A172 (cell line): Measurements from ENCODE around the gene SCOC. TPM values are rescaled to one million over a fixed set of nuclear protein-coding genes. Genes with fewer than 3 reads are reported as not detected.

Source experiments
- DNase-seq: peaks from one replicate; pipeline ENCODE4 v3.0.0-alpha.2; 2015; ENCODE audit warnings: low spot score
- total RNA-seq: library from RNA; depleted of rRNA; stranded (reverse); fragments of >200 nt; shearing (Covaris generic); gene quantifications from 2 replicates; pipeline ENCODE4 v1.2.3, GENCODE V29; 2014; rRNA removed

The SCOC gene
- total RNA-seq = 133 and 159 TPM in 2 replicates

DNA sequence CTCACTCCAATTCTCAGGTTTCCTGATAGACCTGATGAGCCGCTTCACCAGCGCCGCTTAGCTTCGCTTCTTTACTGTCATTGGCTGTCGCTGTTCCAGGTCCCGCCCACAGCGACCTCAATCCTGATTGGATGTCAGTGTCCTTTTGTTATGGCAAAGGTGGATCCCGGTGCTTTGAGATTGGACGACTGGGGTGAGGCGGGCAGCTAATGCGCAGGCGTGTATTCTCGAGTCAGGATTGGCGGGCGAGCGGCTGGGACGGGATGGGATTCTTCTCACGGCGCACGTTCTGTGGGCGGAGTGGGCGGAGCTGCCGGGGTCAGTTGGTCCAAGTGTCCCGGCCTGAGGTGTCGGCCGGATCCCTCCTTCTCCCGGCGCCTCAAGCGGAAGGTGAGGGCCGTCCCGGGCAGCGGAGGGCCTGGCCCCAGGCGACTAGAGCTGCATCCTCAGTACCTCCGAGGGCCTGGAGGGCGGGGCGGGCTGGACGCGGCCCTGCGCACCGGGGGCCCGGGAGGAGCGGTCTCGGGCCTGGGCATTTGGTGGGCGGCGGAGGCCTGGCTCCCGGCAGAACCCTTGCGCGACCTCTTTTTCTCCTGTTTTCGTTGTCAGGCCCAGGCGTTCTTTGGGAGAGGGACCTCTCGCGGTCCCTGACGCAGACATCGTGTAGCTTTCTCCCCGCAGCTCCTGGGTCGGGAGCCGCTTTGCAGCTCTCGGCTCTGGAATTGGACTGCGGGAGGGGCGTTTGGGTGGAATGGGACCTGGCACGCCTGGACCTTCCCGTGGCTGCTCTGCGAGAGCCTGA is at the start of gene SCOC:
Gene SCOC (plus strand): TSS at position 319 of the 802 bp plus-strand sequence. CDS start 5,525 bp downstream, outside the sequence.
- DNase-seq = peak; percentile 98

DNA sequence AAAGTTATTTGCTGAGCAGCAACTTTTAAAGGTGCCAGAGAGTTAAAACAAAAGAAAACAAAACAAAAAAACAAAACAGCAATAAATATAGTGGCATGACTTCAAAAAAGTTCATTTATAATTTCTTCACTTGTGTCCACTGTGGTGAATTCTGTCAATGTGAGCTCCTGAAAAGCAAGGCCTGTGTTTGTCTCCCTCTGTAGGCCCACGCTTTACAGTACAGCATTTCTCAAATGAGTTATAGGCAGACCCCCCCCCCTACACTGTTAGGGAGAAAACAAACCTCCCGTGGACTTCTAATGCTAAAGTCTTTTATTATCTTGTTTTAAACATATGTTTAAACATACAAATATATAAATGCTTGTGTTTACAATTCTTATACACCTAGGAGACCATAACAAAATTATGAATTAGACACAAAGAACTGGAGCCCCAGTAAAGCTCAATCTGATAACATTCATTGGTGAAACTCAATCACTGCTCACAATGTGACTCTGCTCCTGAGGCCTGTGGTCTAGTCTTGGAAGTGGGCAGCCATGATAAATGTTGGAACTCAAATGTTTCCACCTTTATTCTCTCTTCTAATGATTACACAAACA is 47.0 kb upstream of the SCOC start:
- DNase-seq = peak; percentile 17

DNA sequence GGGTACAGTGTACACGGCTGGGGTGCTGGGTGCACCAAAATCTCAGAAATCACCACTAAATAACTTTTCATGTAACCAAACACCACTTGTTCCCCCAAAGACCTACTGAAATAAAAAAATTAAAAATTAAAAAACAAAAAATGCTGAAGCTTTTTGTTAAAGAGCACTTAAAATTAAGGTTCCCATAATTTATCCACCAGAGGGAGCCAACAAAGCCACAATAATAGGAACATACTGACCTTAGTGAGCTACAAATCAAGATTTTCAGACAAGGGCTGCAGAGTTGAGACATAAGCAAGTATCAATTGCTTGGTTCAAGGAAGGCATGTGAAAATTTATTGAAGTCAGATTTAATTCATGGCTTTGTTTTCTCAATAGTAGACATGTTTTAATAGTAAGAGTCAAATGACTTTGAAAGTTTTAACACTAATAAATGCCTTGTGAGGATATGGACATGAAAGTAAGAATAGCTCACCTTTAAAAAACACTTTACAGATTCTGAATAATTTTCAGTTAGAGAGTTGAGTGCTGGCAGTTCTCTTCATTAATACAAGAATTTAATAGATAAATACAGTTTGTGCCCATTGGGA is 43.0 kb upstream of the SCOC start:
- no peak for DNase-seq

DNA sequence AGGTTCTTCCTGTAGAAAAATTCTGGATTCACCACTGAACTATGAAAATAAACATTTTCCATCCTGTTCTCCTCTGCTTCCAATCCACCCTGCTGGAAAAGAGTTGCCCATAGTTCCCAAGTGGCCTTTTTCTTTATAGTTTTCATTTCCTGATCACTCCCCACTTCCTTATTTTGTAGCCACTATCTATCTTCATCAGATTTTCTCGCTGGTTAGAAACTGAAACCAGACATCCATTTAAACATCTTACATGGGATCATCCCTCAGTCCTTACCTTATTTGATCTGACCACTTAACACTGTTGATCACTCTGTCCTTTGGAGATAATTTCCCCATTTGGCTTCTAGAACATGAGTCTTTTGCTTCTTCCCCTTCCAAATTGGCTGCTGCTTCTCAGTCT is 42.2 kb upstream of the SCOC start:
- no peak for DNase-seq

DNA sequence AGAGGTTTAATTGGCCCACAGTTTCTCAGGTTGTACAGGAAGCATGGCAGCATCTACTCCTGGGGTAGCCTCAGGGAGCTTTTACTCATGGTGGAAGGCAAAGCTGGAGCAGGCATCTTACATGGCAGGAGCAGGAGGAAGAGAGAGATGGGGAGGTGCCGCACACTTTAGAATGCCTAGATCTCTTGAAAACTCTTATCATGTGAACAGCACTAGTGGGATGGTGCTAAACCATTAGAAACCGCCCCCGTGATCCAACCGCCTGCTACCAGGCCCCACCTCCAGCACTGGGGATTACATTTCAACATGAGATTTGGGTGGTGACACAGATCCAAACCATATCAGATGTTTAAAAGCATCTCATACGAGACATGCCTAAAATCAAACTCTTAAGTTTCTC is 41.6 kb upstream of the SCOC start:
- DNase-seq = no peak

DNA sequence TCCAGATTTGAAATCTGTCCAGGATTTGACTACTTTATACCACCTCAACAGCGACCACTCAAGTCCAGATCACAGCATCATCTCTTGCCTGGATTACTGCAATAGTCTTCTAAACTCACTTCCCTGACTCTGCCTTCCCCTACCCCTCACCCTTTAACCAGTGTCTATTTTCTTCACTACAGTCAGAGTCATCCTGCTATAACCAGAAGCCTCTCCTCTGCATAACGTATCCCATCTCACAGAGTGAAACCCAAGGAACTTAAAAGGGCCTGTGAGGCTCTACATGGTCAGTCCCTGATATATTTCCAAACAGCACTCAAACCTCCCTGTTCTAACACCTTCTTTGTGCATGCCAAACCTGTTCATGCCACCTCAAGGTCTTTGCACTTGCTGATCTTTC is 40.7 kb upstream of the SCOC start:
- DNase-seq = no peak

DNA sequence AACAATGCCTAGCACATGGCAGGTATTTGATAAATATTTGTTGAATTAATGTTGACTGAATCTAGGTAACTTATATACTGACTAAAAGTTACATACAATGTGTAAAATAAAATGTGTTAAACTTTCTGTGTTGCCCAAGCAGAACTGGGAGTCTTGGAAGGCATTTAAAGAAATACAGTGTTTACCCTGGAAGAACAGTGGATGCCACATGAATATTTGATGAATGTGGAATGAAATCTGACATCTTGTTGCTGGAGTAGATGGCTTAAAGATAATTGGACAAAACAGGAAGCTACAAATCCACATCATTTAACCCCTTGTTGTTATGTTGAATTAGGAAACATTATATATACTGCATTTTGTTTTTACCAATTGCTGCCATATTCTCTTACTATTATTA is 39.9 kb upstream of the SCOC start:
- DNase-seq = no peak

DNA sequence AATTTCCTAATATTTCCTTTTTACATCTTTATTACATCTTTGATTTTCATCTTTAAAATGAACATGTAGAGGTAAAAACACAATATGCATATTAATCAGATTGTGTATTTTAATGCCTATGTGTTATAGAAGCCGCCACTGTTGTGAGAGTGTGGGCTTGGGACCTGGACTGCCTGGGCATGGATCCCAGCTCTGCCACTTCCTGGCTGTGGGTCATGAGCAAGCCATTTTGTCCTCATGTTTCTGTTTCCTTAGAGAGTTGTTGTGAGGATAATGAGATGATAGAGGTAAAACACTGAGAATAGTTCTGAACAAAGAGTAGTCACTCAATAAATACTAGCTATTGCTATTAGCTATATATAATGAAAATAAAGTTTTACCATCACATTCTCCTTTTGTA is 38.4 kb upstream of the SCOC start:
- no peak for DNase-seq

DNA sequence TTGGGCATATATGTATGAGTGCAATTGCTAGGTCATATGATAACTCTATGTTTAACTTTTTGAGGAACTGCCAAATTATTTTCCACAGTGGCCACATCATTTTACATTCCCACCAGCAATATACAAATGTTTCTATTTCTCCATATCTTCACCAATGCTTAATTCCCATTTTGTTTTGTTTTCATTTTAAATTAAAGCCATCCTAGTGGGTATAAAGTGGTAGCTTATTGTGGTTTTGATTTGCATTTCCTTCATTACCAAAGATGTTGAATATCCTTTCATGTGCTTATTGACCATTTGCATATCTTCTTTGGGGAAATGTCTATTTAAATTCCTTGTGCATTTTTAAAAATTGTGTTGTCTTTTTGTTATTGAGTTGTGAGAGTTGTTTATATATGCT is 36.7 kb upstream of the SCOC start:
- DNase-seq = no peak

DNA sequence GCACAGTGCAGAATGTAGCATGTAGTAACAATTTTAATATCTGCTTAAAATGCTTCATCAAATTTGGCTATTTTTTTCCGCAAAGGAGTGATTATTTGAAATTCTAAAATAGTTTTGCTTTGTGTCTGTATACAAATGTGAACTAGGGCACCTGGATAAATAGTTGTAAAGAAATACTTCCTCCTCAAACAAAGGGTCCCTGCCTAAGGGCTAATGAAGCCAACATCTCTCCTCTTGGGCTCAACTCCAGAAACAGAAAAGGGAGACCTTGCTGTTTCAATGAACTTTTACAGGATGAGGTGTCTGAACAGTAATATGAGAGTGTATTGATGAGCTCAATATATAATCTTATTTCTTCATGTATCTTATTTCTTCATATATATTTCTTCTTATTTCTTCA is 30.8 kb upstream of the SCOC start:
- DNase-seq = no peak

DNA sequence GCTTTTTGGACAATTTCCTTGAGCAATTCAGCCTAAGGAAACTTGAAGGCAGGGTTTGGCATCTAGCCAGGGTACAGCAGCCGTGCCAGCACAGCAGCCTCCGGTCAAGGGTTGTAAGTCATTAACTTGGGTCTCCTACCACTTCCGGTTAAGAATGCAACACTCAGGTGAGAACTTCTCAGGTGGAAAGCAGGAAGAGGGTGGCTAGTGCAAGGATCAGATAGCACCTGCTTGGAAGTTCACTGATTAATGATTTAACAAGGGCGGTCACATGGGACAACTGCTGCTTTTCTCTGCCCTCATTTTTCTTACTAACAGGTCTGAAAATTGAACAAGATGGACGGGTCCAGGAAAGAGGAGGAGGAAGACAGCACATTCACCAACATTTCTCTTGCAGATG is 30.1 kb upstream of the SCOC start:
- DNase-seq = no peak

DNA sequence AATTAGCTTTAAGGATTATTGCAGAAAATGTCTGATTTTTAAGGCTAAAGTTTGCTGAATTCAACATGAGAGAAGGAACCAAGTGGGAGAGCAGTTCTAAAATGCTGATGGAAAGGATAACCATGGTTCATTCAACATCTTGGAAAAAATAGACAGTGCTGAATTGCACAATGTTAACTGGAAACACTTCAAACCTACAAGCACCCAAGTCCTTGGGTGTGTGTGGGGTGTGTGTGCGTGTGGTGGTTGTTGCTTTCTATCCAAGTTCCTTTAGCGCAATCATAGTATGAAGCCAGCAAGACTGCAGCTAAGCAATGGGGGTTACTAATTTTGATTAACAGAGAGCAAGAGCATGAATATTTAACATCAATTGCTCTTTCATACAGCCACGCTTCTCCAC is 29.3 kb upstream of the SCOC start:
- DNase-seq = no peak

DNA sequence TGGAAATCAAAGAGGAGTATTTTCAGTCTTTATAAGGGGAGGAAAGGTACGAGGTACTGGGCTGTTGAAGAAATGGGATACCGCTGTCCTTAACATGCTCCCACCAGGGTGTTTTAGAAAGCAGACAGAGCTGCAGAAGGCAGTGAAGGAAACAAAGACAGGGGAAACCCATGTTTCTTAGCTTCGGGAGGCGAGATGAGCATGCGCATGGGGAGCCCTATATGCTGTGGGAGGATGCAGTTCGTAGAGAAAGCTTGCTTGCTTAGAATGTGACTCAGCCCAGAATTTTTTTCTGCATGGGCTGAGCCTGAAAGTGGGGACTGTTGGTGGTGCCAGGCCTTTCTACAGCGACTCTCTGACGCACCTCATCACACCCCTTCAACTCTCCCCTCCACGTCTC is 28.8 kb upstream of the SCOC start:
- DNase-seq = no peak

DNA sequence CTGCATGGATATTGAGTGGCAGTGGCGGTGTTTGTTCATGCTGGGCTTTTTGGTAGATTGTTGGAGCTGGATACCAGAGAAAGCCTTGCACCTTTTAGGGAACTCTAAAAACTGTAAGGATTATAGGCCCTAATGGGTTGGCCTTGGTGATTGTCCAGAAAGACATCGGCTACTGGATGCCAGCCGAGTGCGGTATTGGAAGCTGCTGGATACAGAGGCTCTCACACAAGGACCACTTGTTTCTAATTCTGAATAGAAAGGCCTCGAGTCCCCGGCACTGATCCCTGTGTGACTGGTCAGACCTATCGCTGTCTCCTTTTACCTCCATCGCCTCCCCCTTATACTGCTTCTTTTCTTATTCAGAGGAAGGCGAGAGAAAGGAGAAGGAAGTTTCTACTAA is 27.3 kb upstream of the SCOC start:
- no peak for DNase-seq

DNA sequence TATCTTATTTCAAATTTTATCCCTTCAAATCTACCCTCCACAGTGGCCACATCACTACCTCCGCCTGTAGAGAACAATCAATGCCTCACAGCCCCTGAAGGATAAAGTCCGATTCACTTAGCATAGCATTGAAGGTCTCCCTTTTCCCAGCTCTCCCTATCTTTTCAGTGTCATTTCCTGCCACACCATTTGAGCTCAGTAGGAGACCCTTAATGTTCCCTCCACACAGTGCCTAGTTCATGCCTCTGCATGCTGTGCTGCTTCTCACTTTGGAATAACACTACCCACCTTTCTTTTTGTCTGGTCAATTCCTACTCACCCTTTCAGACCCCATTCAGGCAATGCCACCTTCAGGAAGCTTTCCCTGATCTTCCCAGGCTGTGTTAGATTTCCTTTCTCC is 23.6 kb upstream of the SCOC start:
- no peak for DNase-seq

DNA sequence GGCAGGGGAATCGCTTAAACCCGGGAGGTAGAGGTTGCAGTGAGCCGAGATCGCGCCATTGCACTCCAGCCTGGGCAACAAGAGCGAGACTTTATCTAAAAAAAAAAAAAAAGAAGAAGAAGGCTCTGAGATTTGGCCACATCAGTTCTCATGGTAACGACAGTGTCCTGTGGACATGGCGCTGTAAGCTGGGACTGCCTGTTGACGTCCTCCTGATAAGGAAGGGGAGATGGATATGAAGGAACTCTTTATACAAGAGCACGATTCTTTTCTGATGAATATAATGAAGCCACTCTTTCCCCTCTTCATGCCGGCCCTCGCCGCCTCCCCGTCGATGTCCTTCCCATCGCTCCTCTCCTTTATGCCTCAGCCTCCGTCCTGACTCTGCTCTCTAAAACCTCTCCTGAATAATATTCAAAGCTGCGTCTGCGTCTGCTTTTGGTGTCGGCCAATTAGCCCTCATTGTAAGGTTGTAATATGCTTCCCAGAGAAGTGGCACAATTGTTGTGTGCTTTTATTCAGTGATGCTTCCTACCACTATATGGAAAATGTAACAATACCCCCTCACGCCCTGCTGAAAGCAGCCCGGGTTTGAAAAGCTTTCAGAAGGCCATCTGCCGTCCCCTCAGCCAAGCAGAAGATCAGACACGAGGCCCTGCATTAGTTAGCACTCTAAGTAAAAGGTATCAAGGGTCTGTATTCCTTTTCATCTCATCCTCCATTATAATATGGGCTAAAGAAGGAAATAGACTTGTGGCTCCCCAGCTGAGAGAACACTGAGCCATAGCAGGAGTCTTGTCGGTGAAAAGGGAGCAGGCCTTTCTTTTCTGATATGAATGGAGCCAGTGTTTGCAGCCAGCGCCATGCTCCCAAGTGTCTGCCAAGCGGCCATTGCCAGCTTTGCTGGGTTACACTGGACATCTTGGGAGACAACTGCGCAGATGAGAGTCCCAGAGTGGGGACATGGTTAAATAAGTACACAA is 22.1 kb upstream of the SCOC start:
- DNase-seq = no peak

DNA sequence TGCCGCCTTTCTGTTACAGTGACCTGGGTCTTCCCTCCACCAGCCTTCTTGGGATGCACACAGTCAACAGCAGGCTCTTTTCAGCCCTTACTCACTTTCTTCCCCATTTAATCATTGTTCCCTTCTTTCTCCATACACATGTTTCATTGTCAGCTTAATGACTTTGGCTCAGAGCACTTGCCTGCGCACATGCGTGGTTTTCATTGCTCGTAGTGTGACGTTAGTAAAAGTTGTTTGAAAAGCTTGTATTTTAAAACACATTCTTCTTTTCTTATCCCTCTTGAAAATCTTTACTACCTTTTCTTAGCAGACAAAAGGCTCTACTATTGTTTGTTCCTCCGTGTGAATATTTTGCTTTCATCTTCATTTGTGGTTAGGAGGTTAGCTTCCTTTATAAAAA is 19.7 kb upstream of the SCOC start:
- DNase-seq = no peak

DNA sequence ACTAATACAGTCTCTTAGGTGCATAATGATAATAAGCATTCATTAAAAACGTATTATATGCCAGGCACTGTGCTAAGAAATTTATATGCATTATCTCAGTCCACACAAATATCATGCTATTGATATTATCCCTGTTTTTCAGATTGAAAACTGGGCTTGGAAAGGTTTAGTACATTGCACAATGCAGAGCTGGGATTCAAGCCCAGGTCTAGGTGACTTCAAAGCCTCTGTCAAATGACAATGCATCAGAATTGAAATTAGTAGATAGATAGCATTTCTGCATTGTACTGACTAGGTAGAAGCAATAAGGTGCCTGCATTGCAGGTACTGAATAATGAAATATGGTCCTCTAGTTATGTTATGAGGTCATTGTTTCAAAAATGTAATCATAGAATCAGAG is 18.2 kb upstream of the SCOC start:
- no peak for DNase-seq

DNA sequence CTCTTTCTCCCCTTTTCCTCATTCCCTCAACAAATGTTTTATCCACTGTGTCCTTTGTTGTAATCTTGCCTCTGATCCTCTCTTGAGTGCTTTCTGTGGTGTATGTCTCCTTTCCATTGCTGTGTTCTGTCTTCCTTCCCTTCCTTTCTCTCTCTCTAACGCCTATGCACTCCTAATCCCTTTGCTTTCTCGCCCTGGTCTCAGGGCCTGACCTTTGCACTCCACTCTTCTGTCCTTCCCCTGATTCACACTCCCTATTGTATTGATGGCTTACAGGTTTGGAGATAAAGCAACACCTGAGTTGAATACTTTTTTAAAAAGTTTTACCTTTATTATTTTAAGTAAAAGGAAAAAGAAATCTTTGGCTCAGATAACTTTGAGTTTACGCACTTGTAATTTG is 15.6 kb upstream of the SCOC start:
- DNase-seq = no peak

DNA sequence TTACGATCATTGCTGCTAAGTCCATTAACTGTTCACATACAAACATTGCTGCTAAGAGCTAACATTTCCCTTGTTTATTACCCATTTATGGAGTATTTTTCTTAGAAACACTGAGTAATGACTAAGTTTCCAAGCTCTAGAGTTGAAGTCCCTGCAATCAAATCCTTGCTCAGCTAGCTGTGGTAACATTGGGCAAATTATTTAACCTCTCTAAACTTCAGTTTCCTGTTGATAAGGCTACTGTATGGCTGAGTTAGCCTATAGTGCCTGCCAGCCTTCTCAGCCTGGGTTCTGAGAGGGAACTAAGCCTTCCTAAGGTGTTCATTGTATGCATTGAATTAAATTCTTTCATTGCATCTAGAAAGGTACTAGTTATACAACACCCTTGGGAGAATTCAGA is 15.2 kb upstream of the SCOC start:
- DNase-seq = no peak

DNA sequence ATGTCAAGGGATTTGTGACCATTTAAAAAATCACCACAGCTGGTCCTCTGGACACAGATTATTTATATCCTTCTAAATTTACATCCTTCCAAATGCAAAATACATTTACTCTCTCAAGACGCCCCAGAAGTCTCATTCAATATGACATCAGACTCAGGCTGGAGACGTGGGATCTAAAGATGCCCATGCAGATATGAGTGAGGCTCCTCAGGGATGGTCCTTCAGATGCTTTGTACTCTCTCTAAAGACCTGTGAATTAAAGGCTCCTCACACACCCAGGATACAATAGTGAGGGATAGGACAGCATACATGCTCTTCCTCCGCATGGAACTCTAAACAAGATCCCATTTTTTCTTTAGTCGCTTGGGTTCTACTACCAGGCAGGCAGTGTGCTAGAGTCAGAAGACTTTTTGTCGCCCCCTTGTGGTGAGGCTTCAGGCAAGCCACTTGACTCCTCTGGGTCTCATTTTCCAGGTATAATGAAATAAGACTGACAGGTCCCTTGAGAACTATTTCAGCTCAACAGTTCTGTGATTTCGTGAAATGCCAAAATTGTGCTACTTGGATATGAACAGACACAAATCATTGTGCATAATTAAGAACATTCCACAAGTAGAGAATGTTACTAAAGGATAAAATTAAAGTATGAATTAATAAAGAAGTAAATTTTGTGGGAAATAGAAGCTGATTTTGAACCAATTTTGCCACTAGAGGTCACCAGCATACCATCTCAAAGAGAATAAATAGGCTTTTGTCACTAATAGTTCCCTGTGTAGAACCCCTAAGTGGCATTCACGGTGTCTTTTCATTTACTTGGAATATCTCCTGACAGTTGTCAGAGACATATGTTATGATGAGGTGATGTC is 13.7 kb upstream of the SCOC start:
- peak; percentile 78 for DNase-seq
